ENCODE measurements around the gene FCF1. TPM values are rescaled to one million over a fixed set of nuclear protein-coding genes. Genes with fewer than 3 reads are reported as not detected.

FCF1 gene
- total RNA-seq, 1 donor from 2014 or later = 14.4 TPM

DNA sequence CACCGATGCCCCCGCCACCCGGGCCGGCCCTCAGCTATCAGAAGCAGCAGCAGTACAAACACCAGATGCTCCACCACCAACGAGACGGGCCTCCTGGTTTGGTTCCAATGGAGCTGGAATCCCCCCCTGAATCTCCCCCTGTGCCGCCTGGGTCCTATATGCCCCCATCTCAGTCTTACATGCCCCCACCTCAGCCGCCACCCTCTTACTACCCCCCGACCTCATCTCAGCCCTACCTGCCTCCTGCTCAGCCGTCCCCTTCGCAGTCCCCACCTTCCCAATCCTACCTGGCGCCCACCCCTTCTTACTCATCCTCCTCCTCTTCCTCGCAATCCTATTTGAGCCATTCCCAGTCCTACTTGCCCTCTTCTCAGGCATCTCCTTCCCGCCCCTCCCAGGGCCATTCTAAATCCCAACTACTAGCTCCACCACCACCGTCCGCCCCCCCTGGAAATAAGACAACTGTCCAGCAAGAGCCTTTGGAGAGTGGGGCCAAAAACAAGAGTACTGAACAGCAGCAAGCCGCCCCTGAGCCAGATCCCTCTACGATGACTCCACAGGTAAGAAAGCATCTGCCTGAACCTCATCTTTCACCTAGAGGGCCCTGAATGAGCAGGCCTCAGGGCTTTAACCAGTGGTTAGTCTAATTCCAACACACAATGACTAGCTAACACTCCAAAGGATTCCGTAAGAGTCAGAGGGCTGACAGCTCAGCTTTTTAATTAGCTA lies 51.0 kb downstream of the FCF1 start:
- peak in 1 of 2 donors; percentile 30 for DNase-seq (ENCODE audit: low read depth in 2 of 2)

DNA sequence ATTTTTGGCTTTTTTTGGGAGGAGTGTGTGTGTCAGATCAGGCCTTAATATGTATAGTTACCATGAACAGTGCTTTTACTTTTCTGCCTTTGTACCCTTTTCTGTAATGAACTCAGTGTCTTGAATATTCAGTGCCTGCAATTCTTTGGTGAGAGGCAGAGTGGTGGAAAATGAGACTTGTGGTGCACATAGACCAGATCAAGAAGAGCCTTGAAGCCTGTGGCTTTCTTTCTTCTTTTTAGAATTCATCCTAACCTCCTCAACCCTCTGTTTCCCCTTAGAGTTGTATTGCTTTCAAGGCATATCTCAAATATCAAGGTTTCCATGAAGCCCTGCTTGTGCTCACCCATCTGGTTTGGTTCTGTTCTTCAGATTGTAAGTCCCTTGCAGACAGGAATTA lies 52.8 kb downstream of the FCF1 start:
- no peak for DNase-seq (ENCODE audit: low read depth in 2 of 2)

DNA sequence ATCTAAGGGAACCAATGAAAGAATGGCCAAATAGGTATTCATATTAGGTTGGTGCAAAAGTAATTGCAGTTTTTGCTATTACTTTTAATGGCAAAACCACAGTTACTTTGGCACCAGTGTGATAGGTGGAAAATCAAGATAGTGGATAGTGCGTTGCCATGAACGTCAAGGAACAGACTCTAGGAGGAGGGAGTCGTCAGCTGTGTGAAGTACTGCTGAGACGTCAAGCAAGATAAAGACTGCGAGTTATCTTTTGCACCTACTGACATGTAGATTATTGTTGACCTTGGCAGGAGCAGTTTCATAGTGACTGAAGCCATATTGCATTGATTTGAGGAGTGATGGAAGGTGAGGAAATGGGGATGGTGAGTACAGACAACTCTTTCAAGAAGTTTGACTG lies 58.5 kb downstream of the FCF1 start:
- no peak for DNase-seq (ENCODE audit: low read depth in 2 of 2)

DNA sequence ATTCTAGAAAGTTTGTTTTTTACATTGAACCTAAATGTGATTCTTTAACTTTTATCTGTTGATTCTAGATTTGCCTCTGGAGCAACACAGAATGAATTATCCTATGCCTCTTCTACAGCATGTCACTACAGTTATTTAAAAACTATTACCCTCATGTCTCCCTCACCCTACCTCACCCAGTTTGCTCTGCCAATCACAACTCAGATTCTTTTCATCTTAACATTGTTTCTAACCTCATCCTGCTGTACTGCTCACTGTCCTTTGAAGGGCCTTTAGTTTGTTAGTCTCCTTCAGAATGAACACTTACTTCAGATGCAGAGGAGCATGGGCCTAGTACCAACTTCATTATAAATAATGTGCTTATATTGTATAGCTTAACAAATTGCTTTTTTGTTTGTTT lies 71.7 kb downstream of the FCF1 start:
- DNase-seq (ENCODE audit: low read depth in 2 of 2) = no peak

DNA sequence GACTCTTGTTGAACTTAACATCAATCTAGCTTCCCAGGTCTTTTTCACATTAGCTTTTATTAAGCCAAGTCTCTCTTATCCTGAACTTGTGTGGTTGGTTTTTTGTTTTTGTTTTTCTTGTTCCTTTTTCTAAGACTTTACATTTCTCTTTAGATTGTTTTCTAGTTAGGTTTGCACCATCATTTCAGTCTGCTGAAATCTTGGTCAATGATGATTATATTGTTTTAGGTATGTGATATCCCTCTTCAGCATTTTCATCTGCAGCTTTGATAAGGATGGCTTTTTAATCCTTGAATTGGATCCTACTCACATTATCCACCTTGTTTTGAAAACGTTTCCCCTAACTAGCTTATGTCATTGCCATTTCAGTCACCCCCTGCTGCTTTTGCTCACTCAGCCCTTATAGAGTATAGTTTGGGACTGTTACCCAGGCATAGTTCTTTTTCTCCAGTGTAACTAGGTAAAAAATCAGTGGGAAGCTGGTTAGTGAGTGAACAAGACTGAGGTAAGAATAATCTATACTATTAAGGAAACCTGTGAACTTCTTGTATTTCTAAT lies 72.2 kb downstream of the FCF1 start:
- DNase-seq (ENCODE audit: low read depth in 2 of 2) = no peak

DNA sequence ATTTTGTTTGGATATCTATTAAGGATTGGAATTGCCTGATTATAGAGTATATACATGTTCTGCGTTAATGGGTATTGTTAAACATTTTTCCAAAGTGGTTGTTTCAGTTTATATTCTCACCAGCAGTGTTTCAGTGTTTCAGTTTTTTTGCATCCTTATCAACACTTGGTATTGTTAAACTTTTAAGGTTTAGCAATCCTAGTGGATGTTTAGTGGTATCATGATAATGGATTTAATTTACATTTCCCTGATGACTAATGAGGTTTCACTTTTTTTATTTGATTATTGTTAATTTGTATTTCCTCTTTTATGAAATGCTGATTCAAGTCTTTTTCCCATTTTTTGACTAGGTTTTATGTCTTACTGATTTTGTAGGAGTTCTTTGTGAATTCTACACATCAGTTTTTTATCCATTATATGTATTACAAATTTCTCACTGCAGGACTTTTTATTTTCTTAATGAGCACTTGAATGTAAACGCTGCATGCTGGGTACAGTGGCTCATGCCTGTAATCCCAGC lies 73.9 kb downstream of the FCF1 start:
- DNase-seq (ENCODE audit: low read depth in 2 of 2) = no peak

Other genes starting within 250 kb of the FCF1 start
- 128 and 259 TPM in 2 replicates for gene NPC2, start 219.8 kb upstream of the FCF1 start, total RNA-seq
- 11.6 and 14.2 TPM in 2 replicates for gene ISCA2, start 219.4 kb upstream of the FCF1 start, total RNA-seq
- gene LTBP2, start 100.9 kb upstream of the FCF1 start, total RNA-seq = 15.7 and 22.7 TPM in 2 replicates
- gene AREL1, start 64 bp upstream of the FCF1 start, total RNA-seq = 21.8 and 26.6 TPM in 2 replicates
- 14.5 and 21.0 TPM in 2 replicates for gene YLPM1, start 50.2 kb downstream of the FCF1 start, total RNA-seq
- gene PROX2, start 163.0 kb downstream of the FCF1 start, total RNA-seq = not detected in 2 replicates
- gene DLST, start 168.8 kb downstream of the FCF1 start, total RNA-seq = 41.5 and 49.9 TPM in 2 replicates
- 5.6 and 6.6 TPM in 2 replicates for gene RPS6KL1, start 210.1 kb downstream of the FCF1 start, total RNA-seq
- gene PGF, start 242.5 kb downstream of the FCF1 start, total RNA-seq = 34.1 and 44.8 TPM in 2 replicates